Measurements from ENCODE around the gene COPS3.

GRCh38 chr17:17295141-17295540 is 14.1 kb upstream of the COPS3 start:
- TF ChIP-seq CTCF (IDR thresholded peaks at IDR 0.05; ENCODE audit: borderline replicate concordance, extremely low read depth, low read length, poor library complexity, severe bottlenecking) (no peak), EZH2 (IDR thresholded peaks at IDR 0.05; ENCODE audit: borderline replicate concordance, low read depth, low read length, severe bottlenecking) (no peak)

Data from DND-41 (cell line).